Endothelial cell (in vitro differentiated cells): ENCODE measurements around the gene FAM131A. TPM values are rescaled to one million over a fixed set of nuclear protein-coding genes. Genes with fewer than 3 reads are reported as not detected.
A peak's percentile ranks its signal among the peaks of the same experiment; 100 is the strongest.

Experiments used
- DNase-seq: peaks from one replicate; pipeline ENCODE4 v3.0.0; 2021; ENCODE audit warnings: low spot score
- H3K27ac Mint-ChIP-seq: one replicate; pipeline ENCODE4 v1.8.0; 2021; ENCODE audit warnings: mixed read lengths, inconsistent platforms; ENCODE audit not compliant: unreplicated experiment
- H3K27me3 Mint-ChIP-seq: one replicate; pipeline ENCODE4 v1.8.0; 2021; ENCODE audit warnings: mild to moderate bottlenecking, moderate library complexity, mixed read lengths, inconsistent platforms; ENCODE audit not compliant: unreplicated experiment
- H3K36me3 Mint-ChIP-seq: one replicate; pipeline ENCODE4 v1.8.0; 2021; ENCODE audit warnings: mild to moderate bottlenecking, low read depth, mixed read lengths, inconsistent platforms; ENCODE audit not compliant: unreplicated experiment
- H3K4me1 Mint-ChIP-seq: one replicate; pipeline ENCODE4 v1.8.0; 2021; ENCODE audit warnings: mild to moderate bottlenecking, mixed read lengths, inconsistent platforms; ENCODE audit not compliant: unreplicated experiment
- H3K4me3 Mint-ChIP-seq: one replicate; pipeline ENCODE4 v1.8.0; 2021; ENCODE audit warnings: mild to moderate bottlenecking, mixed read lengths, inconsistent platforms; ENCODE audit not compliant: unreplicated experiment
- H3K9me3 Mint-ChIP-seq: one replicate; pipeline ENCODE4 v1.8.0; 2021; ENCODE audit warnings: mixed read lengths, inconsistent platforms; ENCODE audit not compliant: unreplicated experiment
- total RNA-seq: library from RNA; stranded (reverse); fragmentation: NEBNext Ultra II Directional; extraction: Animal tissue kit (Norgen Biotek cat#: 25700); gene quantifications from one replicate; pipeline ENCODE4 v1.2.1, GENCODE V29; 2021; ENCODE audit not compliant: unreplicated experiment
- TF ChIP-seq, protein P1 (sequence below): fragments of 200-600 bp; sonication (generic); IDR thresholded peaks from one replicate; pipeline ENCODE4 v1.5.0; 2021; ENCODE audit warnings: antibody characterized with exemption; ENCODE audit not compliant: unreplicated experiment

FAM131A gene
- total RNA-seq, 1 donor from 2014 or later: 15.8 TPM

DNA sequence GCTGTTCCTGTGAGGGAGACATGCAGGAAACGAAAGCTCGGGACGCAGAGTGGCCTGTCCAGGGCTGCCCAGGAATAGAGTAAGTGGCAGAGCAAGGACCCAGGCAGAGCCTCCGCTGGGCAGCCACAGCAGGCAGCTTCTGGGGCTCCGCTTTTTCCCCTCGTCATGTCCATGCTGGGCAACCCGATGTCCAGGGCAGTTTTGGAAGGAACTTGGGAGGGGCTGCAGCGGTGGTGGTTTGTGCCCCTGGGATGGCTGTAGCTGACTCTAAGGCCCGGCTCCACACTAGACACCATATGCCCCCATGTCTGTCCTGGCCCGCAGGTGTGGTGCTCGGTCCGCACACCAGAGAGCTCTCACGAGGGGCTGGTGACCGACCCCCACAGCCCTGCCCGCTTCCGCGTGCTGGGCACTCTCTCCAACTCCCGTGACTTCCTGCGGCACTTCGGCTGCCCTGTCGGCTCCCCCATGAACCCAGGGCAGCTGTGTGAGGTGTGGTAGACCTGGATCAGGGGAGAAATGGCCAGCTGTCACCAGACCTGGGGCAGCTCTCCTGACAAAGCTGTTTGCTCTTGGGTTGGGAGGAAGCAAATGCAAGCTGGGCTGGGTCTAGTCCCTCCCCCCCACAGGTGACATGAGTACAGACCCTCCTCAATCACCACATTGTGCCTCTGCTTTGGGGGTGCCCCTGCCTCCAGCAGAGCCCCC is 45.5 kb upstream of the FAM131A start:
- peaks cover 6% of the 10 kb centered on the region for H3K4me1 Mint-ChIP-seq
- H3K4me3 Mint-ChIP-seq: no peak overlapping the region
- TF ChIP-seq, protein P1, sequence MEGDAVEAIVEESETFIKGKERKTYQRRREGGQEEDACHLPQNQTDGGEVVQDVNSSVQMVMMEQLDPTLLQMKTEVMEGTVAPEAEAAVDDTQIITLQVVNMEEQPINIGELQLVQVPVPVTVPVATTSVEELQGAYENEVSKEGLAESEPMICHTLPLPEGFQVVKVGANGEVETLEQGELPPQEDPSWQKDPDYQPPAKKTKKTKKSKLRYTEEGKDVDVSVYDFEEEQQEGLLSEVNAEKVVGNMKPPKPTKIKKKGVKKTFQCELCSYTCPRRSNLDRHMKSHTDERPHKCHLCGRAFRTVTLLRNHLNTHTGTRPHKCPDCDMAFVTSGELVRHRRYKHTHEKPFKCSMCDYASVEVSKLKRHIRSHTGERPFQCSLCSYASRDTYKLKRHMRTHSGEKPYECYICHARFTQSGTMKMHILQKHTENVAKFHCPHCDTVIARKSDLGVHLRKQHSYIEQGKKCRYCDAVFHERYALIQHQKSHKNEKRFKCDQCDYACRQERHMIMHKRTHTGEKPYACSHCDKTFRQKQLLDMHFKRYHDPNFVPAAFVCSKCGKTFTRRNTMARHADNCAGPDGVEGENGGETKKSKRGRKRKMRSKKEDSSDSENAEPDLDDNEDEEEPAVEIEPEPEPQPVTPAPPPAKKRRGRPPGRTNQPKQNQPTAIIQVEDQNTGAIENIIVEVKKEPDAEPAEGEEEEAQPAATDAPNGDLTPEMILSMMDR: no peak
- H3K27ac Mint-ChIP-seq: no peak overlapping the region
- DNase-seq: no peak
- no peaks in the 10 kb centered on the region for H3K36me3 Mint-ChIP-seq
- peaks cover 4% of the 10 kb centered on the region for H3K27me3 Mint-ChIP-seq
- H3K9me3 Mint-ChIP-seq: no peaks in the 10 kb centered on the region

DNA sequence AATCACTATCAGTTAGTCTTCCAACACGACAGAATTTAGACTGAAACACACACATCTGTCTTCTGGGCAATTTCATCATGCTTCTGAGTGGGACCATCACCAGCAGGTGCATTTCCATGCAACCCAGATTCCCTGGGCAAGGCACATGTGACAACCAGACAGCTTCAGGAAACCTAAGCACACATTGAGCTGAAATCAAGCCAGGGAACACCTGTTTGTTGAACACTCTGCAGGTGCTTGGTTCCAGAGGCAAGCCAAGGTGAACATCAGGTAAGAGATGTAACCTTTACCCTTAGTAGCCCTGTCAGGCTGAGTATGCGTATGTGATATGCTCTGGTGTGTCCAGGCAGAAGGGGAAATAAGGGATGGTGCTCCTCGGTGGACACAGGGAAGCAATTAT is 41.6 kb upstream of the FAM131A start:
- DNase-seq: no peak
- Mint-ChIP-seq H3K4me3 (no peak overlapping the region), H3K27me3 (peaks cover 3% of the 10 kb centered on the region), H3K9me3 (no peaks in the 10 kb centered on the region), H3K4me1 (peaks cover 19% of the 10 kb centered on the region), H3K36me3 (no peaks in the 10 kb centered on the region), H3K27ac (no peak overlapping the region)
- TF ChIP-seq, protein P1: no peak

DNA sequence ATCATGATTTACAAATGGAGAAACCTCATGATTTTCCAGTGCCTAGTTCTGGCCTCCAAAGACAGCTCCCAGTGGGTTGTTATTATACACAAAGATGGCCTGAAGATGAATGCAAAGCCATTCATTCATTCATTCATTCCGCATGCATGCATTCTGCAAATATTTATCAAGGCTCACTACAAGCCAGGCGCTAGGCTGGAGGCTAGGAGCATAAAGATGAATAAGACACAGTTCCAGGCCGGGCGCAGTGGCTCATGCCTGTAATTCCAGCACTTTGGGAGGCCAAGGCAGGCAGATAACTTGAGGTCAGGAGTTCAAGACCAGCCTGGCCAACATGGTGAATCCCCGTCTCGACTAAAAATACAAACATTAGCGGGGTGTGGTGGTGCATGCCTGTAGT is 40.8 kb upstream of the FAM131A start:
- Mint-ChIP-seq H3K36me3 (peaks cover 4% of the 10 kb centered on the region), H3K27ac (no peak overlapping the region), H3K4me1 (peaks cover 19% of the 10 kb centered on the region), H3K27me3 (peaks cover 3% of the 10 kb centered on the region), H3K4me3 (no peak overlapping the region), H3K9me3 (no peaks in the 10 kb centered on the region)
- TF ChIP-seq, protein P1: no peak
- no peak for DNase-seq

DNA sequence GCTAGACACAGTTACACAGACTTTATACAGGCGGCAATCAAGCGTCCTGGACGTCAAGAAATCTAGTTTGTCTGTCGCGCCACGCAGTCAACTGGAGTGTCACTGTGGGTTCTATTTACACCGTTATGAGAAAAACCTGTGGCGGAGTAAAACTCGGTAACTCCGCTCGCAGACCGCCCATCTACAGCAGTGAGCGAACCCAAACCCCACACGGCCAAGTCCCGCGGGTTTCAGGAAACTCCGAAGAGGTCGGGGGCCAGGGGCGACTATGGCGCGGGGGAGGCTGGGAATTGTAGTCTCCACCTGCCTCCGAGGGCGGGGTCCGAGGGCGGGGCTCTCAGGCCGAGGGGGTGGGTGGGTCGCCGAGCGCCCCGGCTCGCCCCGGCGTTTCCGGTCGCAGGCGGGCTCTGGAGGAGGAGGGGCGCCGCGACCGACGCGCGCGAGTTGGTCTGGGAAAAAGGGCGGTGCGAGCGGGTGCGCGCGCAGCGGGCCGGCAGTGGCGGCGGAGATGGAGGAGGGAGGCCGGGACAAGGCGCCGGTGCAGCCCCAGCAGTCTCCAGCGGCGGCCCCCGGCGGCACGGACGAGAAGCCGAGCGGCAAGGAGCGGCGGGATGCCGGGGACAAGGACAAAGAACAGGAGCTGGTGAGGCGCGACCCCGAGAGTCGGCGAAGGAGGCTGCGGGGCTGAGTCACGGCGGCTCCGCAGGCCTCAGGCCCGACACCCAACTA is 38.5 kb upstream of the FAM131A start, which contains the start of gene PSMD2:
Gene PSMD2, plus strand, starts transcription at position 483 of the 729 bp plus-strand sequence. Its CDS starts 26 bp downstream, at position 509.
- H3K4me1 Mint-ChIP-seq: peaks cover 14% of the 10 kb centered on the region
- peak within 1 kb of the TSS; percentile 99 for H3K4me3 Mint-ChIP-seq
- H3K27ac Mint-ChIP-seq: peak within 1 kb of the TSS; percentile 92
- no peaks in the 10 kb centered on the region for H3K9me3 Mint-ChIP-seq
- H3K36me3 Mint-ChIP-seq: peaks cover 24% of the 10 kb centered on the region
- H3K27me3 Mint-ChIP-seq: peaks cover 3% of the 10 kb centered on the region
- DNase-seq: peak; percentile 99
- TF ChIP-seq, protein P1: no peak
